ENCODE data around the gene TMEM52B.

TMEM52B gene

DNA sequence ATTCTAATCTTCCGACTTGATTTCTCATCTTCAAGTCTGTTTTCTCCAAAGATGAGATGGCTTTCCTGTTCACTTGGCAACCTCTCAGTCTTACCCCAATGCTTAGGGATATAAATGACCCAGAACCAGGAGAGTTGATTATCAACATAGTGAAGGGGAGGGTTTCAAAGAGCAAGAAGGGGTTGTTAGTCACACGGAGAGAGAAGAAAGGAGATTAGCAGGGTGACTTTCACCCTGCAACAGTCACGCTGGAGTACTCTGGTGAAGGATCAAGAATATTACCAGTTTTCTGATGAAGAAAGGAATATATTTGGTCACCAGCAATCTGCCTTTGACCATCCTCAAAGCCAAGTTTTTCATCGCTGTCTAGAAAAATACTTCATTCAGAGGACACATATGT, at the start of gene TMEM52B:
TSS of gene TMEM52B (plus strand) at position 212 of the 400 bp plus-strand sequence. CDS start 543 bp downstream, outside the sequence.
- no peak for DNase-seq

DNA sequence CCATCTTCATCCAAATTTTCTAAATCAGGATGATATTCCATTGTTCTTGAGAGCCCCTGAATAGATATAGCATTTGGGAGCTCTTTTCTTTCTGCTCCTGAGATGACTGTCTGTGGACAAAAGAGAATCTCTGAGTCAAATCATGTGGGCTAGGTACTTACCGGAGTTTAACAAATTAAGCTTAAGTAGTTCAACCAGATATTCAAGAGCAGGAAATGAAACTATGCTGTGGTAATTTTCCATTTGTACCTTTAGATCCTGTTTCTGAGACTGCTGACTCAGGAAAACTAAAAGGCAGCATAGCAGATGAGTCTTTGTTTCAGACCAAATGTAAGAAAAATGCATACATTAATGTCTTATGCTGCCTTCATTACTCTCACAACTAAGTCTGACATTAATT, 48.8 kb upstream of the TMEM52B start, which contains the start of gene CLEC7A:
TSS of gene CLEC7A (minus strand) at position 158 of the 400 bp plus-strand sequence. CDS start at position 41, 117 bp downstream.
- no peak for DNase-seq

DNA sequence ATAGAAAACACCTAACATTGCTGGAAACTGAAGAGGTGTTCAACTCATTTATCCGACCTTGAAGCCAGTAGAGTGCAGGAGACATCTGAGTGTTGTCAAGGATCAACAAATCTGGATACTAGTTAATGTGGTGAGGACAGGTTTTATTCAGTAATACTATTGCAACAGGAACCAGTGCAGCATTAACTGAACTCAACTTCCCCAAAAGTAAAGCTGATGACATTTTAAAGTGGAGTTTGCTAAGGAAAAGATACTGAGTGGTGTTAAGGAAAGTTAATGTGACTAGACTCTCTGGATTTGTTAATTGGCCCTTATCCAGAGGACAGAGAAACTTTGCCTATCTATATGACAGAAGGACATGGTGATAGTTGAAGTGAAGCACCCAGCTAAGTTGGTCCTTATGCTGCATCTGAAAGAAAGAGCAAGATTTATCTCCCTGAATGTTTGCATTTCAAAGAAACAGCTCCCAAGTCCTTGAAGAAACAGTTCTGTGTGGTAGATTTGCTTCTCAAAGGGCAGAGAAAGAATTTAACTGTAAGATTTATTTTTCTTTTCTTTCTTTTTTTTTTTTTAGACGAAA, 47.6 kb upstream of the TMEM52B start:
- DNase-seq, result no peak

DNA sequence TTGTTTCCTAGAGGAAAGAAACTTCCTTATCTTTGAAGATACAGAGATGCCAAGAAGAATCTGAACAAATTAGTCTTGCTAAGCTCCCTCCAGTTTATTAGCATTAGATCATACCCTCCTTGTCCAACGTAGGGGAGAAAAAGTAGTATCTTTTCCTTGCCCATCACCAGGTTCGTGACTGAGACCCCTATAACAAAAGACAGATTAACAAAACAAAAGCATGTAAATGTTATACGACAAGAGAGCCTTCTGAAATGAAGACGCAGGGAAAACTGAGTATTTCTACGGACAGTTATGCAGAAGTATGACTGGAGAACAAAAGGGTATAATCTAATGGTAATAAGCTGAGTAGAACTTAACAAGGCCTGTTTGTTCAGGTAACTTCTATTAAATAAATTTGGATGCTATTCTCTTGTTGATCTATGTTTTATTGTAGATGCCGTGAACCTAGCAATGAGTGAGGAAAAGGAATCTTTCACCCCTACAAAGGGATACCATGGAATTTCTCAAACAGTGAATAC, 45.9 kb upstream of the TMEM52B start:
- no peak for DNase-seq

DNA sequence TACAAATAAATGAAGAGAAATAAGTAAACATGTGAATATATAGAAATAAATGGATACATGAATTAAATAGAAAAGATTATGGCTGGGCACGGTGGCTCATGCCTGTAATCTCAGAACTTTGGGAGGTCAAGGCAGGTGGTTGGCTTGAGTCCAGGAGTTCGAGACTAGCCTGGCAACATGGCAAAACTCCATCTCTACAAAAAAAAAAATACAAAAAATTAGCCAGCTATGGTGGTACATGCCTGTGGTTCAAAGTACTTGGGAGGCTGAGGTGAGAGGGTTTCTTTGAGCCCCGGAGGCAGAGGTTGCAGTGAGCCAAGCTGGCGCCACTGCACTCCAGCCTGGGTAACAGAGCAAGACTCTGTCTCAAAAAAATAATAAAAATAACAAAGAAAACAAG, 43.7 kb upstream of the TMEM52B start:
- no peak for DNase-seq

DNA sequence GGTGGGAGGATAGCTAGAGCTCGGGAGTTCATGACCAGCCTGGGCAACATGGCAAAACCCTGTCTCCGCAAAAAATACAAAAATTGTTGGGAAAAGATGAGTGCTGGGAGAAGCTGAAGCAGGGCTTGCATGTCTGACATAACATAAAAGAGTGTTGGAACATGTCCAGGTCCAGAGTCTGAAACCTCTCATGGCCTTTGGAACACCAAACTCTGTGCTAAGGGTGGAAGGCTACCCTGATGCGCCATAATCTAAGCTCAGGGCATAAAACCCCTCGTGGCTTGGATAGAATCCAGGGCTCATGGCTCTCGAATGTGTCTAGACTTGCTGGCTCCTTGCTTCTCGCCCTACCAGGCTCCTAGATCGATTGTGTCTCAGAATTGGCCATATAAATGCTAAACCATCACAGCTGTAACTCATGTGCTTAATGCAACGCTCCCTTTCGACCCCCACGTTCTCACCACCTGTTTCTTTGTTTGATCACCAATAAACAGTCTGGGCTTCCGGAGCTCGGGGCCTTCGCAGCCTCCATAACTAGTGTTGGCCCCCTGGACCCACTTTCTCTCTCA, 42.1 kb upstream of the TMEM52B start:
- DNase-seq, result peak; percentile 10

DNA sequence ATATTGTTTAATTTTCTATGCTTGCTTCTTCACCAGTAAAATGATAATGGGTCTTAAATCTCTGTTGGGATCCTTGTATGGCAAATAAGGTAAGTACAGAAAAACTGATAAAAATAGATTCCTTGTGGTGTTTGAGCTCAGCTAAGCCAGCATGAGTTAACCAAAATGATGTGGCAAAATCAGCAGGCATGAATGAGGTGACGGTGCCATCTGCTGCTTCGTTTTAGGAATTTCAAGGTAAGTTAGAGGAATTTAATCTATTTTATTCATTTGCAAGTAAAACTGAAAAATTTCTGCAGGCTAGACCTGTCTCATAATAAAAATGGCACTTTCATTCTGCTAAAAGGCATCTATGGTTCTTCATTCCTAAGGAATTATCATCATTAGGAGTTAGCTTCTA, 38.8 kb upstream of the TMEM52B start:
- DNase-seq, result no peak

DNA sequence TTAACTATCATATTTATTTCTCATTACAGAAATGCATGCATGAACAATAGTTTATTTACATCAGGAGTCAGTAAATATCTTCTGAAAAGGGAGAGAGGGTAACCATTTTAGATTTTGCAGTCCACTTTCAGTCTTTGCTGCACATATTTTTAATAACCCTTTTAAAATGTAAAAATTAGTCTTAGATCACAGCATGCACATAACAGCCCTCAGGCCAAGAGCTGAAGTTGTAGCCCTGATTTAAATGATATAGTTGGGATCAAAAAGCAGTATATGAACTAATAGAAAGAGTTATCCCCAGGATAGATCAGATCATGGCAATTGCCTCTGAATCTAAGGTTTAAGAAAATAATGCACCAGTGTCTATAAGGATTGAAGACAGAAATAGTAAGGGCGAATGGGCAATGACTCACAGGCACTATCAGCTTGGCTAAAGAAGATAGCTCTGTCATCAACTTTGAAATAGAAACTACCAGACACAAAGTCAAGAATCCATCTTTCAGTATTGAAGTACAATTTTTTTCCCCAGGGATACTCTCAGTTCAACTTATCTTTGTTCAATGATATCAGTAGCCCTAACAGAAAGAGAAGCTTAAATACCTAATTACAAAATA, 35.7 kb upstream of the TMEM52B start:
- DNase-seq, result no peak

DNA sequence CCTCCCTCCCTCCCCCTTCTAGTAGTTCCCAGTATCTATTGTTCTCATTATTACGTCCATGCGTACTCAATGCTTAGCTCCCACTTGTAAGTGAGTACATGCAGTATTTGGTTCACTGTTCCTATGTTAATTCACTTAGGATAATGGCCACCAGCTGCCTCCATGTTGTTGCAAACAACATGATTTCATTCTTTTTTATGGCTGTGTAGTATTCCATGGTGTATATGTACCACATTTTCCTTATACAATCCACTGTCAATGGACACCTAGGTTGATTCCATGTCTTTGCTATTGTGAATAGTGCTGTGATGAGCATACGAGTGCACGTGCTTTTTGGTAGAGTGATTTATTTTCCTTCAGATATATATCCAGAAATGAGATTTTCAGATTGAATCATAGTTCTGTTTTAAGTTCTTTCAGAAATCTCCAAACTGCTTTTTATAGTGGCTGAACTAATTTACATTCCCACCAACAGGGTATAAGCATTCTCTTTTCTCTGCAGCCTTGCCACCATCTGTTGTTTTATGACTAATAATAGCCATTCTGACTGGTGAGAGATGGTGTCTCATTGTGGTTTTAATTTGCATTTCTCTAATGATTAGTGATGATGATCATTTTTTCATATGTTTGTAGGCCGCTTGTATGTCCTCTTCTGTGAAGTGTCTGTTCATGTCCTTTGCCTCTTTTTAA, 31.0 kb upstream of the TMEM52B start:
- DNase-seq, result no peak

DNA sequence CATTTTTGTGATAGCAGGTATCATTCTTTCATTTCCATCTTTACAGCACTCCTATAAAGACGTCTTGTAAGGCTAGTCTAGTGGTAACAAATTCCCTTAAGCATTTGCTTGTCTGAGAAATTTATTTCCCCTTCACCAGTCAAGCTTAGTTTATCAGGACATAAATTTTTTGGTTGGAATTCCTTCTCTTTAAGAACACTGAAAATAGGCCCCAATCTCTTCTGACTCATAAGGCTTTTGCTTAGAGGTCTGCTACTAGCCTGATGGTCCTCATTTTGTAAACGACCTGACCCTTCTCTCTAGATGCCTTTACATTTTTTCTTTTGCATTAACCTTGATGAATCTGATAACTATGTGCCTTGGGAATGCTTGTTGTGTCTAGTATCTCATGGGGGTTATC, 27.2 kb upstream of the TMEM52B start:
- no peak for DNase-seq

DNA sequence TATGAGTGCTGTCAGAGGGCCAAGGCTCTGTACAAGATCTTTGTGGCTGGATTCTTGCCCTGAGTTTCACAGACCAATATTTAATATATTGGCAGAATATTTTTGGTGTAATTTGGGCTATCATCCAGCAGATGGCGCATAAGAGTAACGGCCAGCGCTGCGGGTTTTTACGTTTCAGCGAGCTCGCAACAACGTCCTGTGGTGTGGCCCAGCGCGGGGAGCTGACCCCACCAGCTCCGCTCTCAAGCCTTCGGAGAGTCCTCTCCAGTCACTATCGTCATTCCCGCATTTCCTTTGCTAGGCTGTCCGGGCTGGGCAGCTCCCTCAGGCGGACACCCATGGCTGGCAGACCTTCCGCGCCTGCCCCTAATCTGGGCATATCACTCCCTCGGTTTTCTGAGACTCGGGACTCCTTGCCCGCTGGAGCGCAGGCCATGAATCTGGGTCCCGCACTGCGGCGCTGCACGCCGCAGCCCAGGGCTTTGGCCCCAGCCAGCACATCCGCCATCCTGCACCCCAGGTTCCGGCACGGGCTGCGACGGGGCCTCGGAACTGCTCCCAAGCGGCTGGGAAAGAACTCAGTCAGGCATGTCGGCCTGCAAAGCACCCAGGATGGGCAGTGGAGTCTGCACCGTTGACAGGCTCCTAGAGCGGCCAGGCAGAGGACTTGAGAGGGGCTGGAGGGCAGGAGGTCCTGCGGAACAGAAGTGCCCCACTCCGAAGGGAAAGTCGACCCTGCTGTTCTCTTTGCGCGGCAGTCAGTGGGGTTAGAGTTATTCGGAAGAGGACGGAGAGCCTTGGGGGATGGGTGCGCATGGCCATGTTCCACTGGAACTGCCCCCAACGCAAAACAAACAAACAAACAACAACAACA, 25.3 kb upstream of the TMEM52B start:
- peak; percentile 15 for DNase-seq

DNA sequence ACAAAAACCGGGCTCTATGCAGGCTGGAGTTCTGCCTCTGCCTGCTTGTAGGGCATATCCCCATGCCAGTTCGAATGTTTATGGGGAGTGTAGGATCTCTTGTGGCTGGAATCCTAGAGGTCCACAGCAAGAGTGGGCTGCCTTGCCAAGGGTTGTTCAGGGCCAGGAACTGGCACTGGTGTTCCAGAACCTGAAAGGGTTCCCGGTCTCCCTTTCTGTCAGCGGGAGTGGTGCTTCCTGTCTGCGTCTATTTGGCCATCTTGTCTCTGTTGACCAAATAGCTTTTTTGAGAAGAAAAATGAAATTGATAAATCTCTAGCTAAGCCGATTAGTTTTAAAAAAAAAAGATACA, 24.7 kb upstream of the TMEM52B start:
- no peak for DNase-seq

DNA sequence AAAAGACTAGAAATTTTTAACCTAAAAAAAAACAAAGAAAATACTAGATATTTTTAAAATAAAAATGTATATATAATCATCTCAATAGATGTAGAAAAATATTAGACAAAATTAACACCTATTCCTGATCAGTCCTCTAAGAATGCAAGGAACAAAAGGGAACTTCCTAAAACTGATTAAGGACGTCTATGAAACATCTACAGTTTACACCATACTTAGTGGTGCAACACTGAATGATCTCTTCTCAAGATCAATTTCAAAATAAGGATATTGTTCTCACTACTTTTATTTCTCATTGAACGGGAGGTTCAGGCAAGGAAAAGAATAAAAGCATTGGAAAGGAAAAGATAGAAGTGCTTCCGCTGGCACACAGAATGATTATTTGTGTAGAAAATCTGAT, 22.9 kb upstream of the TMEM52B start:
- DNase-seq, result no peak

DNA sequence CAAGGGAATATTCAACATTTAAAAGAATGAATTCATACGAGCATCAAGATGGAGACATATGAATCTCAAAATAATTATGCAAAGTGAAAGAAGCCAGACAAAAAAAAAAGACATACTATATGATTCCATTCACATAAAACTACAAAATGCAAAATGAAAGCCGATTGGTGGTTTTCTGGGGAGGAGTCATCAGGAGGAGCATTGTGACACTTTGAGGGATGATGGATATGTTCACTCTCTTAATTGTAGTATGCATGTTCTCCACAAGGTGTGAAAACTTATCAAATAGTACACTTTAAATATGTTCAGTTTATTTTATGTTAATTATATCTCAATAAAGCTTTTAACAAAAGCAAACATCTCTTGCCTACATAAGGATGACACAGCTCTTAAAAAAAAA, 20.4 kb upstream of the TMEM52B start:
- no peak for DNase-seq

DNA sequence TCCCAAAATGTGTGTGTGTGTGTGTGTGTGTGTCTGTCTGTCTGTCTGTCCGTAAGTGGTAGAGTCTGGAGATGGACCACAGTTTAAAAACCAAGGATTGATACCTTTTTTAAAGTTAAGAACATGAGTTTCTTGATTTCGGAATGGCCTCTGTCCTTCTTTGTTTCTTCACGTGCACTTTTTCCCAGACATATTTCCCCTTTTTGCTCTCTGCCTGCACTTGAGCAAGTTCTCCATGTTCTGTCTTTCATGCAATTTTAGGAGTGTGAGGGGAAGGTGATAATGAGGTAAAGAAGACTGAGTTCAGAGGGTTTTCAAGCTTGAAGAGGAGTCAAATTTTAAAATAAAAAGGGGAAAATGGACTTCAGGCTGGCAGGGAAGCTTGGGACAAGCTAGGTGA, 19.6 kb upstream of the TMEM52B start:
- no peak for DNase-seq

DNA sequence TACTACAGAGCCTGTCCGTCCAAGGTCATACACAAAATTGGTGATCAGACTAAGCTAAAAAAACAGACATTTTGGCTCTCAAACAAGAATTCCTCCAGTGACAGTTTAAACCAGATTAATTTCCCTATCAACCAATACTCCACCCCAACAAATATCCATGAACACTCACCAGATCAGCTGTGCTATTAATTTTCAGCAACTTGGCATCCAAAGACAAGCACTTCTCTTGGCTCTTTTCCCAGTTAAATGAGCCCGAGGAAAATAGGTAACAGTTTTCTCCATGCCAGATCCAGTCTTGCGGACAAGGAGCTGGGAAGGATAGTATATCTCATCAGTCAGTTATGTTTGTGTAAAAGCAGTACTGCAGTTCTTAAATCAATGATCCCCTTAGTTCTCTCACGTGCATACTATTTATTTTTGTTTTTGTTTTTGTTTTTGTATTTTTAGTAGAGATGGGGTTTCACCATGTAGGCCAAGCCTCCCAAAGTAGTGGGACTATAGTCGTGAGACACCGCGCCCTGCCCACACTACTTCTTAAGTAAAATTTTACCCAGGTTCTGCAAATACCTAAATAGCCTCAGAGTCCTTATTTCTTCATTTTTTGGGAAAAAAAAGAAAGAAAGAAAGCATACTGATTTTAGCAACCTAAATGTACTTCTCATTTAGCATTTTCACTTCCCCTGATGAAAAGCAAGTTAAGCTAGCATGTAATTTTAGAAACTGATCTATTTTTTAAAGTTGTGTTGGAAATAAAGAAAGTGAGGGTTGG, 18.0 kb upstream of the TMEM52B start:
- no peak for DNase-seq

DNA sequence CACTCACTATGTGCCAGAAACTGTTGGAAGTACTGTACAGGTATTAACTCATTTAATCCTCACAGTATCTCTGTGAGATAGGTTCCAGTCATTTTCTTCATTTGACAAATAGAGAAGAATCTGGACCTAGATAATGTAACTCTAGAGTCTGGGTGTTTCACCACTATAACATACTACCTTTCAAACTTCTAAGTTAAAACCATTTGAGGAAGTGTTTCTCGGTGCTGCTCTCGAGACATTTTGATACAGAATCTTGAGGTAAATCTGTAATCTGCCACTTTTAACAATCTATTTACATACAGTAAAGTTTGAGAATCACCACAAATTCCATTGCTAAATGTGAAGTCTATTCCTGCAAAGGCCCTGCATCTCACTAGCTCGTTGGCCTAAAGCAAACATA, 15.7 kb upstream of the TMEM52B start:
- DNase-seq, result no peak

DNA sequence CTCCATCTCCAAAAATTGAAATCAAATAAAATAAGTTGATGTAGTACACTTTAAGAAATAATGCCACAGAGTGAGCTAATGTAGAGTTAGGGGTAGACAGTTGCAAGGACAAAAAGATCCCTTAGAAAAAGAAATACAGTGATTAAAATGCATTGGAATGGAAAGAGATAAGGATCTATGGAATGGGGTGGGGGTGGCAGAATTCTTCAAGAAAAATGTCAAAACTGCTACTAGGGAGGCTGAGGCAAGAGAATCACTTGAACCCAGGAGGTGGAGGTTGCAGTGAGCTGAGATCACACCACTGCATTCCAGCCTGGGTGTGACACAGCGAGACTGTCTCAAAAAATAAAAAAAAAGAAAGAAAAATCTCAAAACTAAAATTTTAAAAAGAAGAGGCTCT, 13.4 kb upstream of the TMEM52B start:
- DNase-seq, result no peak

DNA sequence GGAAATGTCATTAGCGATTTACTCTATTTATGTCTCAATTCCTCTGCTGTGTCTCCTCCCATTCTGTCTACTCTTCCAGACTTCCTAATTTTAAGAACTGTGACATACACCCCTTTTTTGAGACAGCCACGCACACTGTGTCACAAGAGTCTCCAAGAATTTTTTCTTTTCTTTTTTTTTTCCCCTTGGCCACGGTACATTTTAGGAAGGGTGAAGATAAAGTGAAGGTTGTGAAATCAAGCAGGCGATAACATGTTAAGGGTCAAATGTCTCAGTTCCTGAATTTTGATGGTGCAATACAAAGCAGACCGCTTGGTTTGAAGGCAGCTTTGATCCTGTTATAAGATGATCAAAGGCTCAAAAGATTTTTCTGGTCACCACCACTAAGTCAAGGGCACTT, 11.2 kb upstream of the TMEM52B start:
- DNase-seq, result no peak

DNA sequence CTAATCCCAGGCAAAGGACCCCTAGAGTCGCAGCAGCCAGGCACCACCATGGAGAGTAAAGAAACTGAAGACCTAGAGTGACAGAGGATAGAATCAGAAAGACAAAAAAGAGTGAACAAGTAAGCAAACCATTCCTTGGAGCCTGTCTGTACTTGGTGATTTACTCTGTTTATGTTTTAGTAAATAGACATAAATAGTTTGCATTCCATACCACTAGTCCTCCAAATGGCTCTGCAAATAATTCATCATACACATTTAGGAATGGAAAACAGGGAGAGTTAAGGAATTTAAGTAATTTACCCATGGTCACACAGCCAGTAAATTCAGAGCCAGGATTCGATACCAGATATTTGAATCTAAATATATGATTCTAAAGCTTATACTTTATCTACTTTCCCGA, 9.7 kb upstream of the TMEM52B start:
- no peak for DNase-seq

DNA sequence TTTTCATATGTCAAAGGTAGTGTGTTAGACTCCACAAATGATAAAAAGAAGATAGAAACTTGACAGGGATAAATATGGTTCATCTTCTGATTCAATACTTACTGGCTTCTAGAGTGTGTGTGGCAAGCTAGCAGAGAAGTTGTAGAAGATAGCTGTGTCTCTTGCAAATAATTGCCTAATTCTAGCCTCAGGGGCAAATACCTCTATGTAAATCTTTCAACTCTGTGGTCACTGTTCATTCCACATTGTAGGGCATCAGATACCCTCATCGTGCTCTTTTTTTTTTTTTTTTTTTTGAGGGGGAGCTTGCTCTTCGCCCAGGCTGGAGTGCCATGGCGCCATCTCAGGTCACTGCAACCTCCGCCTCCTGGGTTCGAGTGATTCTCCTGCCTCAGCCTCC, 8.6 kb upstream of the TMEM52B start:
- no peak for DNase-seq

Measured in NCI-H2029 treated with DMSO at 0.1 percent for 48 hours (cell line).